ENCODE data around the gene ELF1. TPM values are rescaled to one million over a fixed set of nuclear protein-coding genes. Genes with fewer than 3 reads are reported as not detected.
"Not testable (repeated sequence)": the region's sequence is repeated elsewhere in the genome, so short reads cannot be mapped to it uniquely, and the experiment has no call there.

Gene ELF1
- total RNA-seq, 3 donors from 2014 or later = 101 to 138 (median 104) TPM

- H3K4me1 ChIP-seq = no peaks in the 10 kb centered on the region
- H3K27ac ChIP-seq = peak overlapping the region in 1 of 2 donors; percentile 76
Measured at GRCh38 chr13:40897053-40897452, 122.1 kb downstream of the ELF1 start.

GRCh38 chr13:40895227-40896184, 123.6 kb downstream of the ELF1 start:
- H3K9me3 ChIP-seq = no peaks in the 10 kb centered on the region
- no peaks in the 10 kb centered on the region for H3K27me3 ChIP-seq
- no peaks in the 10 kb centered on the region for H3K4me1 ChIP-seq
- no peak for DNase-seq (ENCODE audit: low spot score in 2 of 2)
- peak overlapping the region; percentile 10 to 76 for H3K27ac ChIP-seq
- TF ChIP-seq POLR2A (IDR thresholded peaks at IDR 0.05) = no peak
- no peak for TF ChIP-seq POLR2AphosphoS5 (IDR thresholded peaks at IDR 0.05)
- TF ChIP-seq CTCF (IDR thresholded peaks at IDR 0.05) = no peak
- intact Hi-C loops (cut with DNase I; ENCODE audit: low total_unique reads) = no loop called here
- no peak overlapping the region for H3K4me3 ChIP-seq
- H3K36me3 ChIP-seq = no peaks in the 10 kb centered on the region

More at GRCh38 chr13:40897053-40897452, 122.1 kb downstream of the ELF1 start:
- Histone ChIP-seq H3K27me3 (no peaks in the 10 kb centered on the region), H3K9me3 (no peaks in the 10 kb centered on the region), H3K4me3 (no peak overlapping the region), H3K36me3 (no peaks in the 10 kb centered on the region)
- DNase-seq (ENCODE audit: low spot score in 2 of 2) = no peak
- TF ChIP-seq POLR2AphosphoS5 (IDR thresholded peaks at IDR 0.05) (no peak), CTCF (IDR thresholded peaks at IDR 0.05) (no peak), POLR2A (IDR thresholded peaks at IDR 0.05) (no peak)
- intact Hi-C loops (cut with DNase I; ENCODE audit: low total_unique reads) = no loop called here

GRCh38 chr13:40893573-40893972, 125.5 kb downstream of the ELF1 start:
- H3K9me3 ChIP-seq; H3K27me3 ChIP-seq; intact Hi-C loops (cut with DNase I; ENCODE audit: low total_unique reads); H3K27ac ChIP-seq; H3K4me1 ChIP-seq; H3K4me3 ChIP-seq; DNase-seq (ENCODE audit: low spot score in 2 of 2); H3K36me3 ChIP-seq: not testable (repeated sequence)

- Histone ChIP-seq H3K27me3 (no peaks in the 10 kb centered on the region), H3K36me3 (no peaks in the 10 kb centered on the region), H3K9me3 (no peaks in the 10 kb centered on the region), H3K4me3 (no peak overlapping the region), H3K4me1 (no peaks in the 10 kb centered on the region), H3K27ac (no peak overlapping the region)
- intact Hi-C loops (cut with DNase I; ENCODE audit: low total_unique reads) = no loop called here
- no peak for DNase-seq (ENCODE audit: low spot score in 2 of 2)
- no peak for TF ChIP-seq POLR2A (IDR thresholded peaks at IDR 0.05)
- no peak for TF ChIP-seq POLR2AphosphoS5 (IDR thresholded peaks at IDR 0.05)
- no peak for TF ChIP-seq CTCF (IDR thresholded peaks at IDR 0.05)
Measured at GRCh38 chr13:40886017-40886416, 133.1 kb downstream of the ELF1 start.

GRCh38 chr13:40884175-40884574, 134.9 kb downstream of the ELF1 start:
- H3K4me3 ChIP-seq; H3K27me3 ChIP-seq; H3K27ac ChIP-seq; DNase-seq (ENCODE audit: low spot score in 2 of 2); H3K9me3 ChIP-seq; intact Hi-C loops (cut with DNase I; ENCODE audit: low total_unique reads); H3K4me1 ChIP-seq; H3K36me3 ChIP-seq: not testable (repeated sequence)

Other genes starting within 250 kb of the ELF1 start
- gene MRPS31, start 248.1 kb downstream of the ELF1 start, total RNA-seq = 10 to 100 TPM; 15.8 to 29.7 (median 23.3) TPM
- 10 to 100 TPM in 1 of 3 donors, 1 to 10 TPM in 2; 6.9 to 13.4 (median 7.5) TPM for gene SLC25A15, start 229.7 kb downstream of the ELF1 start, total RNA-seq
- gene WBP4, start 42.2 kb upstream of the ELF1 start, total RNA-seq = 10 to 100 TPM; 12.7 to 16.5 (median 13.1) TPM
- gene KBTBD6, start 113.5 kb upstream of the ELF1 start, total RNA-seq = 1 to 10 TPM; 4.6 to 10.0 (median 8.2) TPM
- 10 to 100 TPM in 1 of 3 donors, 1 to 10 TPM in 2; 5.4 to 15.5 (median 7.9) TPM for gene KBTBD7, start 175.3 kb upstream of the ELF1 start, total RNA-seq
- 10 to 100 TPM; 10.4 to 18.6 (median 12.8) TPM for gene MTRF1, start 244.3 kb upstream of the ELF1 start, total RNA-seq